GM18508 (cell line): ENCODE data around the gene FRMD5.

Source experiments
- ATAC-seq: cut with Tn5 transposase; IDR thresholded peaks from one replicate; pipeline ENCODE4 v1.9.1; 2021; ENCODE audit warnings: moderate number of reproducible peaks; ENCODE audit not compliant: insufficient read depth, unreplicated experiment

Gene FRMD5

GRCh38 chr15:44097552-44097951, 97.5 kb downstream of the FRMD5 start:
- ATAC-seq: no peak

GRCh38 chr15:44096596-44096995, 98.5 kb downstream of the FRMD5 start:
- no peak for ATAC-seq

GRCh38 chr15:44094781-44095180, 100.3 kb downstream of the FRMD5 start:
- ATAC-seq: no peak

GRCh38 chr15:44093836-44094235, 101.2 kb downstream of the FRMD5 start:
- ATAC-seq: no peak

- ATAC-seq: no peak
These were observed 102.8 kb downstream of the FRMD5 start for GRCh38 chr15:44092221-44092620.

- no peak for ATAC-seq
These were observed 107.2 kb downstream of the FRMD5 start for GRCh38 chr15:44087578-44088465.

- ATAC-seq: no peak
These were observed 110.3 kb downstream of the FRMD5 start for GRCh38 chr15:44084770-44085169.

- ATAC-seq: no peak
These were observed 110.9 kb downstream of the FRMD5 start for GRCh38 chr15:44084171-44084570.

GRCh38 chr15:44082558-44083157, 112.4 kb downstream of the FRMD5 start:
- no peak for ATAC-seq

- no peak for ATAC-seq
These were observed 113.8 kb downstream of the FRMD5 start for GRCh38 chr15:44081026-44082013.

GRCh38 chr15:44075535-44075934, 119.5 kb downstream of the FRMD5 start:
- ATAC-seq: no peak

GRCh38 chr15:44069489-44069888, 125.6 kb downstream of the FRMD5 start:
- no peak for ATAC-seq

GRCh38 chr15:44068347-44068746, 126.7 kb downstream of the FRMD5 start:
- ATAC-seq: no peak

GRCh38 chr15:44066211-44066827, 128.8 kb downstream of the FRMD5 start:
- no peak for ATAC-seq

GRCh38 chr15:44064706-44065105, 130.4 kb downstream of the FRMD5 start:
- ATAC-seq: no peak

GRCh38 chr15:44058126-44058525, 136.9 kb downstream of the FRMD5 start:
- no peak for ATAC-seq

GRCh38 chr15:44045661-44046060, 149.4 kb downstream of the FRMD5 start:
- no peak for ATAC-seq

GRCh38 chr15:44045217-44045616, 149.9 kb downstream of the FRMD5 start:
- no peak for ATAC-seq

- no peak for ATAC-seq
These were observed 156.3 kb downstream of the FRMD5 start for GRCh38 chr15:44038755-44039191.
